Upper lobe of left lung (tissue), 6 donors: ENCODE measurements around the gene CAMK2B. TPM values are rescaled to one million over a fixed set of nuclear protein-coding genes. Genes with fewer than 3 reads are reported as not detected.

Source experiments
- ATAC-seq, 2 donors: fragments of 200-7000 bp; cut with Tn5 transposase; one replicate each; pipeline ENCODE4 v1.9.1; 2022; ENCODE audit warnings: mild to moderate bottlenecking in 2 of 2, moderate library complexity in 2 of 2; ENCODE audit not compliant: low FRiP score in 2 of 2
- DNase-seq, 2 donors: peaks; one replicate each; pipeline ENCODE4 v3.0.0-alpha.2; 2019 to 2020
- H3K27ac ChIP-seq, 4 donors: fragments of 200-600 bp; sonication (generic); one replicate each; pipeline ENCODE4 v1.5.1; 2016 to 2019
- H3K27me3 ChIP-seq, 4 donors: fragments of 200-600 bp; sonication (generic); one replicate each; pipeline ENCODE4 v1.5.1; 2017 to 2019
- H3K36me3 ChIP-seq, 4 donors: fragments of 200-600 bp; sonication (generic); one replicate each; pipeline ENCODE4 v1.5.1; 2016 to 2019
- H3K4me1 ChIP-seq, 4 donors: fragments of 200-600 bp; sonication (generic); one replicate each; pipeline ENCODE4 v1.5.1; 2018 to 2019
- H3K4me3 ChIP-seq, 4 donors: fragments of 200-600 bp; sonication (generic); one replicate each; pipeline ENCODE4 v1.5.1; 2017 to 2019; ENCODE audit warnings: mild to moderate bottlenecking in 2 of 4, moderate library complexity in 1 of 4
- H3K9me3 ChIP-seq, 4 donors: fragments of 200-600 bp; sonication (generic); one replicate each; pipeline ENCODE4 v1.5.1; 2018 to 2019
- EP300 ChIP-seq, 4 donors: sonication (generic); formaldehyde crosslinking; IDR thresholded peaks; one replicate each; pipeline ENCODE4 v1.5.1; 2017; ENCODE audit warnings: antibody characterized with exemption in 4 of 4, control low read depth in 2 of 4
- POLR2A ChIP-seq, 4 donors: fragments of 450-650 bp; IDR thresholded peaks; one replicate each; pipeline ENCODE4 v1.5.1; 2016 to 2017; ENCODE audit warnings: antibody characterized with exemption in 4 of 4, mild to moderate bottlenecking in 2 of 4
- POLR2AphosphoS5 ChIP-seq, 2 donors: sonication (generic); formaldehyde crosslinking; IDR thresholded peaks; one replicate each; pipeline ENCODE4 v1.5.1; 2017; ENCODE audit warnings: antibody characterized with exemption in 2 of 2
- WGBS, 2 donors: methylation state at CpG; one replicate each; pipeline ENCODE4 v1.1.5; 2017 to 2018; 5-methylcytosine and 5-hydroxymethylcytosine counted together
- total RNA-seq, 6 donors: library from RNA; depleted of rRNA in 4 of 6; stranded (reverse); fragments of >200 nt in 4 of 6; gene quantifications; one replicate each; pipeline versions ENCODE4 v1.1.0 to v1.2.1, GENCODE V29; 2016 to 2021
- TF ChIP-seq, protein P1 (sequence below), 6 experiments: fragments of 450-650 bp in 4 of 6; fragments of 200-600 bp in 2 of 6; sonication (generic) in 2 of 6; IDR thresholded peaks; one replicate each; pipeline ENCODE4 v1.5.1; 2016 to 2019; ENCODE audit warnings: antibody characterized with exemption in 6 of 6
- donor health status: DM: no; HTN: no; CAD: no; lungs with moderate emphysema.
- donor health status: DM: no; HTN: yes; CAD: no; lungs with severe emphysema.

CAMK2B gene
- total RNA-seq, 6 donors from 2014 or later = 0.09 to 1.8 (median 0.27) TPM; not detected in 3

GRCh38 chr7:44219371-44220045 is 105.9 kb downstream of the CAMK2B start:
- WGBS, 2 donors = 93 to 94% methylated on average over 12 to 17 of the region's 18 CpGs
- ATAC-seq (no peak), DNase-seq (peak in 1 of 2 donors; percentile 59)
- Histone ChIP-seq H3K27me3 (no peaks in the 10 kb centered on the region), H3K27ac (no peak overlapping the region), H3K4me3 (no peak overlapping the region), H3K4me1 (no peaks in the 10 kb centered on the region), H3K36me3 (peaks cover 0 to 3% (median 0%) of the 10 kb centered on the region in 4 donors), H3K9me3 (no peaks in the 10 kb centered on the region)
- TF ChIP-seq POLR2AphosphoS5 (IDR thresholded peaks at IDR 0.05) = no peak
- TF ChIP-seq POLR2A (IDR thresholded peaks at IDR 0.05) = no peak
- TF ChIP-seq, protein P1, sequence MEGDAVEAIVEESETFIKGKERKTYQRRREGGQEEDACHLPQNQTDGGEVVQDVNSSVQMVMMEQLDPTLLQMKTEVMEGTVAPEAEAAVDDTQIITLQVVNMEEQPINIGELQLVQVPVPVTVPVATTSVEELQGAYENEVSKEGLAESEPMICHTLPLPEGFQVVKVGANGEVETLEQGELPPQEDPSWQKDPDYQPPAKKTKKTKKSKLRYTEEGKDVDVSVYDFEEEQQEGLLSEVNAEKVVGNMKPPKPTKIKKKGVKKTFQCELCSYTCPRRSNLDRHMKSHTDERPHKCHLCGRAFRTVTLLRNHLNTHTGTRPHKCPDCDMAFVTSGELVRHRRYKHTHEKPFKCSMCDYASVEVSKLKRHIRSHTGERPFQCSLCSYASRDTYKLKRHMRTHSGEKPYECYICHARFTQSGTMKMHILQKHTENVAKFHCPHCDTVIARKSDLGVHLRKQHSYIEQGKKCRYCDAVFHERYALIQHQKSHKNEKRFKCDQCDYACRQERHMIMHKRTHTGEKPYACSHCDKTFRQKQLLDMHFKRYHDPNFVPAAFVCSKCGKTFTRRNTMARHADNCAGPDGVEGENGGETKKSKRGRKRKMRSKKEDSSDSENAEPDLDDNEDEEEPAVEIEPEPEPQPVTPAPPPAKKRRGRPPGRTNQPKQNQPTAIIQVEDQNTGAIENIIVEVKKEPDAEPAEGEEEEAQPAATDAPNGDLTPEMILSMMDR (IDR thresholded peaks at IDR 0.05) = no peak
- TF ChIP-seq EP300 (IDR thresholded peaks at IDR 0.05) = no peak

GRCh38 chr7:44218418-44219201 is 106.8 kb downstream of the CAMK2B start:
- no peak overlapping the region for H3K27ac ChIP-seq
- TF ChIP-seq POLR2A (IDR thresholded peaks at IDR 0.05) (no peak), EP300 (IDR thresholded peaks at IDR 0.05) (no peak), POLR2AphosphoS5 (IDR thresholded peaks at IDR 0.05) (no peak)
- TF ChIP-seq, protein P1 (IDR thresholded peaks at IDR 0.05) = no peak
- H3K4me3 ChIP-seq = no peak overlapping the region
- H3K27me3 ChIP-seq = no peaks in the 10 kb centered on the region
- no peak for ATAC-seq
- 84 to 89% methylated on average over 18 to 26 of the region's 26 CpGs for WGBS, 2 donors
- no peaks in the 10 kb centered on the region for H3K4me1 ChIP-seq
- DNase-seq = peak in 1 of 2 donors; percentile 58
- H3K9me3 ChIP-seq = no peaks in the 10 kb centered on the region
- peaks cover 0 to 10% (median under 1%) of the 10 kb centered on the region in 4 donors for H3K36me3 ChIP-seq

- WGBS, 2 donors = 87 to 100% methylated on average over 2 to 17 of the region's 17 CpGs
- TF ChIP-seq, protein P1 (IDR thresholded peaks at IDR 0.05) = no peak
- TF ChIP-seq POLR2A (IDR thresholded peaks at IDR 0.05) (no peak), POLR2AphosphoS5 (IDR thresholded peaks at IDR 0.05) (no peak), EP300 (IDR thresholded peaks at IDR 0.05) (no peak)
- Histone ChIP-seq H3K36me3 (peaks cover 0 to 17% (median 7%) of the 10 kb centered on the region in 4 donors), H3K27me3 (no peaks in the 10 kb centered on the region), H3K4me3 (no peak overlapping the region), H3K4me1 (no peaks in the 10 kb centered on the region), H3K27ac (no peak overlapping the region), H3K9me3 (no peaks in the 10 kb centered on the region)
- ATAC-seq (no peak), DNase-seq (peak in 1 of 2 donors; percentile 66)
These were observed 107.5 kb downstream of the CAMK2B start for GRCh38 chr7:44217852-44218402.

GRCh38 chr7:44217223-44217714 is 108.1 kb downstream of the CAMK2B start:
- peak in 1 of 2 donors; percentile 56 for DNase-seq

More at GRCh38 chr7:44217223-44217714, 108.1 kb downstream of the CAMK2B start:
- no peaks in the 10 kb centered on the region for H3K9me3 ChIP-seq
- peaks cover 5 to 23% (median 14%) of the 10 kb centered on the region in 4 donors for H3K36me3 ChIP-seq
- H3K27me3 ChIP-seq = no peaks in the 10 kb centered on the region
- no peak overlapping the region for H3K4me3 ChIP-seq
- 80 to 83% methylated on average over 16 to 19 of the region's 19 CpGs for WGBS, 2 donors
- H3K4me1 ChIP-seq = no peaks in the 10 kb centered on the region
- ATAC-seq = no peak
- no peak overlapping the region for H3K27ac ChIP-seq
- TF ChIP-seq POLR2A (IDR thresholded peaks at IDR 0.05) (no peak), POLR2AphosphoS5 (IDR thresholded peaks at IDR 0.05) (no peak), EP300 (IDR thresholded peaks at IDR 0.05) (no peak)
- TF ChIP-seq, protein P1 (IDR thresholded peaks at IDR 0.05) = no peak
